Stimulated activated CD4-positive, alpha-beta T cell treated with anti-CD3 and anti-CD28 coated beads, Interleukin-2, amount 100 ng/mL, for 48 hours (primary cell): Measurements from ENCODE around the gene PRKACG.
"Not testable (repeated sequence)": the region's sequence is repeated elsewhere in the genome, so short reads cannot be mapped to it uniquely, and the experiment has no call there.

Source experiments
- DNase-seq, 2 donors: peaks; one replicate each; pipeline ENCODE4 v3.0.0-alpha.2; 2020

Gene PRKACG

GRCh38 chr9:69020301-69021145 lies 6.6 kb upstream of the PRKACG start:
- DNase-seq, result no peak

GRCh38 chr9:69019808-69020207 lies 5.9 kb upstream of the PRKACG start:
- no peak for DNase-seq

DNA sequence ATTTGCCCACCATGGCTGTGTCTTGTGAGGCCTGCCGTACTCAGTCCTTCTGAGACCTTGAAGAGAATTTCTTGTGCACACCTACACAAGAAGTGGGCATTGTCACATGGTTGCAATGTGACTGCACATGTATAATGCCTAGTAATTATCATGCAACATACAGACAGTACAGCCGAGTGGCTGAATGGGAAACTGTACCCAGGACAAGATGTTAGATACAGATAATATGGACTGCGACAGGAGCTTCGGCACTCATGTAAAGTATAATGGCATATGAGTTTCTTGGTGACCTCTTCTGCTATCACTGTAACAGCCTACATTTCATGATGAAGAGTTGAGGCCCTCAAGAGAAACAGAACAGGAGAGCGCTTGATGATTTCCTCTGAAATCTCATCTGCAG lies 4.8 kb upstream of the PRKACG start:
- DNase-seq, result no peak

DNA sequence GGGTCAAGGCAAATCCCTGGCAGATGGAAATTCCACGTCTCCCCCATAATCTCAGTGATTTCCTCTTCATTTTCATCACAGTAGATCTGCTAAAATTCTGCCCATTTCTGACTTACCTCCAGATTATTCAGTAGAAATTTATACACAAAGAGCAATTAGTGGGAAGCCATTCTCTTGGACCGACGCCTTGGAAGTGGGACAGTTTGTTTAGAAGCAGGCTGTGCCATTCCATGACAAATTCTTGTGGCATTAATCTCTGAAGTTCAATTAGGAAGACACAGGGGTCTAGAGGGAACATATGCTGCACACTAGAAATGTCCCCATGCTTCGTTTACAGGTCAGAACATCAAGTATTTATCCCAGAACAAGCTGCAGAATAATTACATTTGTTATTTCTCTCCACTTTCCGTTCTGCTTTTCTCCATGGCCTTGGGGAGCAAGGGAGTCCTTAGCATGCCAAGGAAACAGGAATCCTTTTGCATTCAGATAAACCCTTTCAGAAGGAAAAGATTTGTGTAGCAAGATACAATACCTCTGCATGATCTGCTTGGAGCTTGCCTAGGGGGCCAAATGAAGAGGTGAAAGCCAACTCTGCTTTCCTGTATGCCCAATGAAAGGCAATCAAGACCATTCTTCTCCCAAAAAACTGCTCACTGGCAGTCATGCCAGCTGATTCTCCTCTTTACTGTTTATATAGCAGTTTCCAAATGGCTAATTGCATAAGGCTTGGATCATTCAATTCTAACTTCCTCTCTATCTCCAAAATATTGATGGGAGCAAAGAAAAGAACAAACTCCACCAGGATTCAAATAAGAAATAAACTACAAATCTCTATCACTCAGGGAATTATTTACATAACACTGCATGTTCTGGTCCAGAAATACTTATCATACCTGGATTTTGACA lies 2.5 kb upstream of the PRKACG start:
- DNase-seq, result no peak

DNA sequence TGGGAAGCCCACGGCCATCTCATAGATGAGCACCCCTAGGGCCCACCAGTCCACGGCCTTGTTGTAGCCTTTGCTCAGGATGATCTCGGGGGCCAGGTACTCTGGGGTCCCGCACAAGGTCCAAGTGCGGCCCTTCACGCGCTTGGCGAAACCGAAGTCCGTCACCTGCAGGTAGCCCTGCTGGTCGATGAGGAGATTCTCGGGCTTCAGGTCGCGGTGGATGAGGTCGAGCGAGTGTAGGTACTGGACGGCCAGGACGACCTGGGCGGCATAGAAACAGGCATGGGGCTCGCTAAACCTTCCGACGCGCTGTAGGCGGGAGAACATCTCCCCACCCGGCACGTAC lies 558 bp downstream of the PRKACG start:
- no peak for DNase-seq

GRCh38 chr9:69012696-69013381 lies 1.1 kb downstream of the PRKACG start:
- no peak for DNase-seq

- DNase-seq, result no peak
These were observed 4.2 kb downstream of the PRKACG start for GRCh38 chr9:69009708-69010107.

GRCh38 chr9:69004836-69005235 lies 9.1 kb downstream of the PRKACG start:
- no peak for DNase-seq

DNA sequence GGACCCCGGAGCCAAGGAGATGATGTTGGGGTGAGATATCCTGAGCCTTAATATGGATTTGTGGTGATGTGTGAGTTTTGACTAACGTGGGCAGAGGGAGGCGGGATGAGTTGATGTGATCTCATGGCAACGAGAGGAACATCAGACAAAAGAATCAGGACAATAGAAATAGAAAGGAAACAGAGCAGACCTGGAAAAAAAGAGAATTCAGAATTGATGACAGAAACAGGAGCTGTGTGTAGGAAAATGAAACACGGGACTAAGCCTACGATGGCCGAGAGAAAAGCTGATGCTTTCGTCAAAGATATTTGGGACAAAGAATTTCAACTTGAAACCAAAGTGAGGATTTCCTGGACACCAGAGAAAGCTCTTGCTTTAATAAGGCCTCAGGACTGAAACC lies 10.9 kb downstream of the PRKACG start:
- no peak for DNase-seq

DNA sequence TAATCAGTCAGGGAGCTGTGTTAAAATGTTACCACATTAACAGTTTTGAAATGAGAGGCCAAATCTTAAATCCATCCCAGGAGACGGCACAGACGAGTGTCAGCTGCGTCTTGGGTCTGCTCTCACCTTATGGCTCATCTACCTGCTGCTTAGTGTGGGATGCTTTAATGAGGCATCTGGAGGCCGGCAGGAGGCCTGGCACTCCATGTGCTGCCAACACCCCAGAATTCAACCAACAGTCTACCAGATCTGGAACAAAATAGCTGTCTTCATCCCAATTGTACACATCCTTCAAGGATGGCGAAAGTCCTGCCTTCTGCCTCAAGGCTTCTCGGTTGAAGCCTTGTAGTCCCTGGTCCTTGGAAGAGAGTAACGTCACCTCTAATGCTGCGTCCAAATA lies 12.0 kb downstream of the PRKACG start:
- no peak for DNase-seq

GRCh38 chr9:68999393-69000105 lies 14.4 kb downstream of the PRKACG start:
- DNase-seq, result peak; percentile 45 to 66

DNA sequence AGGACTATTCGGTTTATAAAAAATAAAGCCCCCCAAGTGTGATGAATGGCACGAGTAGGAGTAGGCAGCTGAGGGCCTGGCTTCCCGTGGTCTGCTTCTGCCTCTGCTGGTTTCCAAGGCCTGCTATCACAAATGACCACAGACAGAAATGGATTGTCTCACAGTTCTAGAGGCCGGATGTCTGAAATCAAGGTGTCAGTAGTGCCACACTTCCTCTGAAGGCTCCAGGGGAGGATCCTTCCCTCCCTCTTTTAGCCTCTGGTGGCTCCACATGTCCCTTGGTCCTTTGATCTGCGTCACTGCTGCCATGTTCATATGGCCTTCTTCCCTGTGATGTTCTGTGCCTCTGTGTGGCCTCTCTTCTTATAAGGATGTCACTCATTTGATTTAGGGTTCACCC lies 15.1 kb downstream of the PRKACG start:
- DNase-seq, result no peak

DNA sequence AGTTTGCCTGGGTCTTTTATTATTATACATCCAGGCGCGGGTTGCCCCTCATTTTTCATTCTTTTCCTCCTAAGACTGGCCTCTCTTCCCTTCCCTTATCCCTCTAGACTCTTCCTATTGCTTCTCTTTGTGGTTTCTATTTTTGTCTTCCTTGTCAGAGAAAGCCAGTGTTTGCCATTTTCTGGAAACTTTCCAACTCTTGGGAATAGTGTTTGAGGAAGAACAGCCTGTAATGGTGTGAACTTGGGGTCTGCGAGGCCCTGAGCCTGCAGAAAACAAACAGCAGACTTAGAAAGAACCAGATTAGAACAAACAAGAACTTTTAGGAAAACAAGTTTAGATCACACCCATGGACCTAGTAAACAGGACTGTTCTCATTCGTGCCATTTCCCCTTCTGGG lies 15.5 kb downstream of the PRKACG start:
- DNase-seq, result no peak

GRCh38 chr9:68997666-68998065 lies 16.2 kb downstream of the PRKACG start:
- DNase-seq, result no peak

- no peak for DNase-seq
These were observed 17.5 kb downstream of the PRKACG start for GRCh38 chr9:68996462-68996861.

GRCh38 chr9:68995776-68996175 lies 18.1 kb downstream of the PRKACG start:
- DNase-seq, result no peak

DNA sequence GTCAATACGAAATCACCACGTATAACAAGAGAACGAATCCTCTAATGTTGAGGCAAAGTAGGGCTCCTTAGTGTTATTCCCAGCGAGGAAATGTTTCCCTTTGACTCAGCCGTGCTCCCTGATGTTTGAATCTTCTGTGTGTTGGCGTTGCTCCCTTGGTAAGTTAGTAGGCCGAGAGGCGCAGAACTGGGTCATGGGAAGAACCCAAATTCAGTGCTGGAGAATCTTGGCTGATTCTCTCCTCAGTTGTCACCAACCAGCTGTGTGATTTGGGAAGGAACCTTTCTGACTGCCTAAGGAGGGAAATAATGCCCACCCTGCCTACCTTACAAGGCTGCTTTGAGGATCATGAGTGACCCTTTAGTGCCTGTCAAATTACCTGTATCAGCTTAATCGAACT lies 22.5 kb downstream of the PRKACG start:
- no peak for DNase-seq

- not testable (repeated sequence) for DNase-seq
These were observed 27.0 kb downstream of the PRKACG start for GRCh38 chr9:68986949-68987348.

DNA sequence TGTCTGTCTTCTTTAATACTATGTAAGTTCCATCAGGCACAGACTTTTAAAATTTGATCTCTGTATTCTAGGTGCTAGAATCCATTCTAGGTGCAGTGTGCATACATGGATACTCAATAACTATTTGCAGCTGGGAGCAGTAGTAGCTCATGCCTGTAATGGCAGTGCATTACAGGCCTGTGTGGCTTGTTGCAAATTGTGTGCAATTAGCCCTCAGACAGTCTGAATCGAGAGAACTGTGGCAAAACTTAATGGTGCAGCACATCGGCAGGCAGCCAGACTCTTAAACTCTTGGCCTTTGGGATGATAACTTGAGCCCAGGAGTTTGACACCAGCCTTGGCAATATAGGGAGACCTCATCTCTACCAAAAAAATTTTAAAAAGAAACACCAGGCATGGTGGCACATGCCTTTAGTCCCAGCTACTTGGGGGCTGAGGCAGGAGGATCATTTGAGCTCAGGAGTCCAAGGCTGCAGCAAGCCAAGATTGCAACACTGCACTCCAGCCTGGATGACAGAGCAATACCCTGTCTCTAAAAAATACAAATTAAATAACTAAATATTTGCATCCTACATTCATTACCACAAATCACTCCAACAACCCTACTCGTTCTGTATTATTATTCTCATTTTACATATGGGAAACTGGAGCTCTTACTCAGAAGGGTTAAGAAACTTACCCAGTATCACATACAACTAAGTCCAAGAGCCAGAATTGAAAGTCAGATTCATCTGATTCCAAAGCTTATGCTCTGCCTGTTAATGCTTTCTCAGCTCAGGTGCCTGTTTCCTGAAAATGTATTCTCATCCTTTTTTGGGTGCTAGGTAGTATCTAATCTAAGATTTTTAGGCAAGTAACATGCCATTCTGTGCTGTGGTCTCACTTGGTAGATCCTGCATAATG lies 30.1 kb downstream of the PRKACG start:
- DNase-seq, result no peak

- no peak for DNase-seq
These were observed 30.9 kb downstream of the PRKACG start for GRCh38 chr9:68983008-68983411.

DNA sequence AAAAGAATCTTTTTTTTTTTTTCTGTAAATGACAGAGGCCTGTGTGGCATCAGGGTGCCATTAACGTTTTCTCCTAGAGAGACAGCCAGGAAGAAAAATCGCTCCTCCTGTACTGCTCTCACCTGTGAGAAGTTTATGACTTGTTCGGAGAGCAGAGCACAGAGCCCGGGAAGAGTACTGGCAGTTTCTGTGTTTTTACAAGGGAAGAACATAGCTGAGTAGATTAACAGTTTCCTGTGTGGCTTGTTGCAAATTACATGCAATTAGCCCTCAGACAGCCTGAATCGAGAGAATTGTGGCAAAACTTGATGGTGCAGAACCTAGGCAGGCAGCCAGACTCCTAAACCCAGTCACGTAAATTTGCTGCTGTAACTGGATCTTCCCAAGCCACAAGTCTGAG lies 32.1 kb downstream of the PRKACG start:
- DNase-seq, result no peak
